OCI-LY3 (cell line): ENCODE data around the gene SIRT2.

ENCODE experiments used
- H2AFZ ChIP-seq: fragments of 200-600, 300-600 bp; shearing (Covaris generic); 2 replicates; pipeline ENCODE4 v1.6.0; 2014; ENCODE audit warnings: antibody characterized with exemption, low read depth, low read length
- H3K27ac ChIP-seq: fragments of 200-600, 300-600 bp; sonication (generic); 2 replicates; pipeline ENCODE4 v1.5.1; 2014; ENCODE audit warnings: mild to moderate bottlenecking, low read length, moderate library complexity, mixed read lengths
- H3K27me3 ChIP-seq: fragments of 200-600, 300-600 bp; sonication (generic); 2 replicates; pipeline ENCODE4 v1.6.1; 2014; ENCODE audit warnings: low read depth, low read length, mixed read lengths
- H3K36me3 ChIP-seq: fragments of 200-600, 300-600 bp; sonication (generic); replicated peaks from 2 replicates; pipeline ENCODE3; 2014; ENCODE audit warnings: low read depth, low read length, mixed read lengths
- H3K4me1 ChIP-seq: fragments of 300-600, 200-600 bp; sonication (generic); 2 replicates; pipeline ENCODE4 v1.6.1; 2014; ENCODE audit warnings: low read length, mixed read lengths
- H3K4me2 ChIP-seq: fragments of 200-600, 300-600 bp; sonication (generic); 2 replicates; pipeline ENCODE4 v1.6.1; 2014; ENCODE audit warnings: low read length, mixed read lengths
- H3K4me3 ChIP-seq: fragments of 300-600, 200-600 bp; sonication (generic); 2 replicates; pipeline ENCODE4 v1.5.1; 2014; ENCODE audit warnings: antibody characterized with exemption, mild to moderate bottlenecking, low read length, moderate library complexity
- H3K79me2 ChIP-seq: fragments of 300-600, 200-600 bp; shearing (Covaris generic); 2 replicates; pipeline ENCODE4 v1.6.1; 2014; ENCODE audit warnings: mild to moderate bottlenecking, low read length, mixed read lengths
- H3K9ac ChIP-seq: fragments of 300-600, 200-600 bp; shearing (Covaris generic); 2 replicates; pipeline ENCODE4 v1.6.0; 2014; ENCODE audit warnings: mild to moderate bottlenecking, low read length, moderate library complexity
- H3K9me3 ChIP-seq: fragments of 200-600, 300-600 bp; shearing (Covaris generic); 2 replicates; pipeline ENCODE4 v1.6.1; 2014; ENCODE audit warnings: low read length, mixed read lengths; ENCODE audit not compliant: insufficient read depth
- H4K20me1 ChIP-seq: fragments of 200-600, 300-600 bp; sonication (generic); 2 replicates; pipeline ENCODE4 v1.6.1; 2016; ENCODE audit warnings: low read length, mixed read lengths; ENCODE audit not compliant: insufficient read depth
- EZH2phosphoT487 ChIP-seq: fragments of 200-600 bp; shearing (Covaris generic); IDR thresholded peaks from 2 replicates; pipeline ENCODE4 v1.6.1; 2018; ENCODE audit warnings: antibody characterized with exemption, mixed run types, low read depth
- TF ChIP-seq, protein P1 (sequence below): fragments of 200-600, 300-600 bp; sonication (generic); IDR thresholded peaks from 2 replicates; pipeline ENCODE4 v1.5.1; 2014; ENCODE audit warnings: antibody characterized with exemption, low read length, low read depth

The SIRT2 gene

DNA sequence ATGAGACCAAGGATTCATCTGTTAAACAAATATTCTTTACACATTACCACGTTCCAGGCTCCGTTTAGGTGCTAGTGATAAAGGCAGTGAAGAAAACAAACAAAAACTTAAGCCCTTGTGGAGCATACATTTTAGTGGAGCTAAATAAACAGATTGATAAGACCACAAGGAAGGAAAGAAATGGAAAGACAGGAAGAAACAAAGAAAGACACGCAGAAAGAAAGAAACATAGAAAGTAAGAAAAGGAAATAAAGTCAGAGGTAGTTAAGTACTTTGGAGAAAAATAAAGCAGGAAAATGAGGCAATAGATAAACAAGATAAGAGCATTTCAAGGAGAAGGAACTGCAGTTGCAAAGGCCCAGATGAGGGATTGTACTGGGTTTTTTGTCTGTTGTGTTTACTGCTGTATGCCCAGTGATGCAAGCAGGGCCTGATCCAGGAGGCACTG lies 1.3 kb upstream of the SIRT2 start:
- peaks cover 23% of the 10 kb centered on the region for H3K36me3 ChIP-seq
- H3K4me1 ChIP-seq = peaks cover 13% of the 10 kb centered on the region
- no peaks in the 10 kb centered on the region for H3K27me3 ChIP-seq
- H3K4me2 ChIP-seq = peak overlapping the region; percentile 90
- H3K4me3 ChIP-seq = peak overlapping the region; percentile 89
- H3K27ac ChIP-seq = no peak overlapping the region
- TF ChIP-seq, protein P1, sequence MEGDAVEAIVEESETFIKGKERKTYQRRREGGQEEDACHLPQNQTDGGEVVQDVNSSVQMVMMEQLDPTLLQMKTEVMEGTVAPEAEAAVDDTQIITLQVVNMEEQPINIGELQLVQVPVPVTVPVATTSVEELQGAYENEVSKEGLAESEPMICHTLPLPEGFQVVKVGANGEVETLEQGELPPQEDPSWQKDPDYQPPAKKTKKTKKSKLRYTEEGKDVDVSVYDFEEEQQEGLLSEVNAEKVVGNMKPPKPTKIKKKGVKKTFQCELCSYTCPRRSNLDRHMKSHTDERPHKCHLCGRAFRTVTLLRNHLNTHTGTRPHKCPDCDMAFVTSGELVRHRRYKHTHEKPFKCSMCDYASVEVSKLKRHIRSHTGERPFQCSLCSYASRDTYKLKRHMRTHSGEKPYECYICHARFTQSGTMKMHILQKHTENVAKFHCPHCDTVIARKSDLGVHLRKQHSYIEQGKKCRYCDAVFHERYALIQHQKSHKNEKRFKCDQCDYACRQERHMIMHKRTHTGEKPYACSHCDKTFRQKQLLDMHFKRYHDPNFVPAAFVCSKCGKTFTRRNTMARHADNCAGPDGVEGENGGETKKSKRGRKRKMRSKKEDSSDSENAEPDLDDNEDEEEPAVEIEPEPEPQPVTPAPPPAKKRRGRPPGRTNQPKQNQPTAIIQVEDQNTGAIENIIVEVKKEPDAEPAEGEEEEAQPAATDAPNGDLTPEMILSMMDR = no peak
- TF ChIP-seq EZH2phosphoT487 = no peak
- H3K79me2 ChIP-seq = peaks cover 37% of the 10 kb centered on the region
- no peaks in the 10 kb centered on the region for H3K9me3 ChIP-seq
- no peak overlapping the region for H2AFZ ChIP-seq
- H3K9ac ChIP-seq = peak overlapping the region; percentile 87
- H4K20me1 ChIP-seq = no peaks in the 10 kb centered on the region

DNA sequence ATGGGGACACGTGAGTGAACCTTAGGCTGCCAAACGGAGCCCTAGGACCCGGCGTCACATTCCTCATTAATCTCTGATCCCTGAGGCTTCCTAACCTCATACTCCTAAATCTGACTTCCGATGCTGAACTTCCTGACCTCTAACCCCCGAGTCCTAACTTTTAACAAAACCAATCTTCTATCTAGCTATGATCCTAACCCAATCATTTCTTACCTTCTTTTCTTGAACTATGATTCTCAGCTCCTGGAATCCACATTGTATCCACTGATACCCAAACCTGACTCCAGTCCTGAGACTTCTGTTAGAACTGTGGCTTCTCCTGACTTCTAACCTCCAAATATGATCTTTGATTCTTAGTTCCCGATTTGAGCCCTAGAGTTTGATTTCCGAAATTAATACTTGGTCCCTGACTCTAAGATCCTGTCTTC lies 798 bp upstream of the SIRT2 start:
- peak overlapping the region; percentile 87 for H3K9ac ChIP-seq
- peak overlapping the region; percentile 90 for H3K4me2 ChIP-seq
- H4K20me1 ChIP-seq = no peaks in the 10 kb centered on the region
- peaks cover 13% of the 10 kb centered on the region for H3K4me1 ChIP-seq
- H3K9me3 ChIP-seq = no peaks in the 10 kb centered on the region
- peak overlapping the region; percentile 89 for H3K4me3 ChIP-seq
- H2AFZ ChIP-seq = peak overlapping the region; percentile 62
- no peaks in the 10 kb centered on the region for H3K27me3 ChIP-seq
- H3K27ac ChIP-seq = peak overlapping the region; percentile 47
- H3K79me2 ChIP-seq = peaks cover 37% of the 10 kb centered on the region
- no peak for TF ChIP-seq EZH2phosphoT487
- TF ChIP-seq, protein P1 = no peak
- H3K36me3 ChIP-seq = peaks cover 17% of the 10 kb centered on the region

DNA sequence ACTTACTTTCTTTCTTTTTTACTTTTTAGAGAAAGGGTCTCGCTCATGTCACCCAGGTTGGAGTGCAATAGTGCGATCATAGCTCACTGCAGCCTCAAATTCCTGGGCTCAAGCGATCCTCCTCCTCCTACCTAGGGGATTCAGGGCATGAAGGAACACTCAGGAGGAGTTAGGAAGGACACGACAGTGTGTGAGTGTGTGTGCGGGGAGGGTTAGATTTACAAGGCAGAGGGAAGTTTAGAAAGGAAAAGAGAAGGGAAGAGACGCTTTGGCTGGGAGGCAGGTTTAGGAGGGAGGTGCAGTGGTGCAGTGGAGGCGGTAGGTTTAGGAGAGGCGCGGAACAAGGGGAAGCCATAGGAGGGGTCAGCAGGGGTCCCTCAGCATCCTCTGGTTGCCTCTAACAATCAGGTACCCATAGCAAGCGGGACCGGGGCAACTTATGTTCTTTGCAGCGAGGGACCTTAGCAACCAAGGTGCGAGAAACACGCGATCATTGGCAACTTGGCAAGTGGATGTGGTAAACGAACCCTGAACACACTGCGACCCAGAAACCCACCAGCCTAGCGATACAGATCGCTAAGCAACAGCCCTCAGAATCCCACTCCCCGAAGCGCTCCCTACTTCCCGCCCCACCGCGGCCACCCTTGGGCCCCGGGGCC lies 501 bp downstream of the SIRT2 start:
- Histone ChIP-seq H2AFZ (peak overlapping the region; percentile 78; the same call in 1 of the 2 replicates), H3K4me1 (peaks cover 13% of the 10 kb centered on the region), H3K9me3 (no peaks in the 10 kb centered on the region), H3K9ac (peak overlapping the region; percentile 83), H3K27ac (no peak overlapping the region), H4K20me1 (no peaks in the 10 kb centered on the region), H3K36me3 (peaks cover 6% of the 10 kb centered on the region), H3K27me3 (no peaks in the 10 kb centered on the region), H3K4me3 (peak overlapping the region; percentile 89), H3K79me2 (peaks cover 32% of the 10 kb centered on the region), H3K4me2 (peak overlapping the region; percentile 100)
- TF ChIP-seq, protein P1 = no peak
- no peak for TF ChIP-seq EZH2phosphoT487

DNA sequence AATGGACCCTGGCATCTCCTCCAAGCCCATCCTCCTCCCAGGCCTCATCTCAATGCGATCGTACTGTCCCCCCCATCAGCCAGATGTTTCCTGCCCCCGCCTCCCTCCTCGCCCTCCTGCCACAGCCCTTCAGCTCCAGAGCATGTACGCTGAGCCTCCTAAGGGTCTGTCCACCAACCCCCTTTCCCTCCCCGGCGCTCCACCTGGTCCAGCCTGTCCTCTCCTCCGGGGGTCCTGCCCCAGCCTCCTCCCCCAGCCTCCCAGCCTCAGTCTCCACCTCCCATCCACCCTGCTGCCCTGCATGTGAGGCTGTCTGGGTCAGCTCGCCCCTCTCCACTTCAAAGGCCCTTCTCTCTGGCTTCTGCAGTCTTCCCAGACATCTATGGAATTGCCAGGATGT lies 4.5 kb downstream of the SIRT2 start:
- no peaks in the 10 kb centered on the region for H3K36me3 ChIP-seq
- H3K4me1 ChIP-seq = peaks cover 8% of the 10 kb centered on the region
- H3K9me3 ChIP-seq = no peaks in the 10 kb centered on the region
- H2AFZ ChIP-seq = no peak overlapping the region
- H4K20me1 ChIP-seq = no peaks in the 10 kb centered on the region
- H3K79me2 ChIP-seq = peaks cover 1% of the 10 kb centered on the region; the same call in 1 of the 2 replicates
- H3K27ac ChIP-seq = no peak overlapping the region
- no peak overlapping the region for H3K4me3 ChIP-seq
- no peak overlapping the region for H3K9ac ChIP-seq
- TF ChIP-seq, protein P1 = no peak
- TF ChIP-seq EZH2phosphoT487 = no peak
- no peaks in the 10 kb centered on the region for H3K27me3 ChIP-seq
- no peak overlapping the region for H3K4me2 ChIP-seq
